Calu3 (cell line): ENCODE results near the gene OPCML. TPM values are rescaled to one million over a fixed set of nuclear protein-coding genes. Genes with fewer than 3 reads are reported as not detected.

ENCODE experiments used
- BruUV-seq: library from RNA; stranded (reverse); fragments of 400-500 nt; replicated peaks from 2 replicates; lab custom pipeline; 2021; lab: Mats Ljungman, UMichigan
- CTCF ChIA-PET: fragments of 300-600 bp; sonication (Branson Sonifier 250); formaldehyde crosslinking; loops from one replicate; lab custom pipeline; 2022; ENCODE audit warnings: antibody characterized with exemption; lab: Charles Lee
- DNase-seq: peaks from one replicate; pipeline ENCODE4 v3.0.0; 2022
- H3K27ac Mint-ChIP-seq: one replicate; pipeline ENCODE4 v1.8.0; 2022; ENCODE audit warnings: mixed read lengths; ENCODE audit not compliant: unreplicated experiment
- H3K27me3 Mint-ChIP-seq: one replicate; pipeline ENCODE4 v1.8.0; 2022; ENCODE audit warnings: mixed read lengths; ENCODE audit not compliant: unreplicated experiment
- H3K36me3 Mint-ChIP-seq: one replicate; pipeline ENCODE4 v1.8.0; 2022; ENCODE audit warnings: mild to moderate bottlenecking, moderate library complexity, mixed read lengths; ENCODE audit not compliant: insufficient read depth, unreplicated experiment
- H3K4me1 Mint-ChIP-seq: one replicate; pipeline ENCODE4 v1.8.0; 2022; ENCODE audit warnings: mild to moderate bottlenecking, low read depth, mixed read lengths; ENCODE audit not compliant: unreplicated experiment
- H3K4me3 Mint-ChIP-seq: one replicate; pipeline ENCODE4 v1.8.0; 2022; ENCODE audit warnings: mild to moderate bottlenecking, low read depth, moderate library complexity, mixed read lengths; ENCODE audit not compliant: unreplicated experiment
- H3K9me3 Mint-ChIP-seq: one replicate; pipeline ENCODE4 v1.8.0; 2022; ENCODE audit warnings: low read depth, mixed read lengths; ENCODE audit not compliant: unreplicated experiment
- CTCF ChIP-seq: fragments of 200-600 bp; IDR thresholded peaks from one replicate; pipeline ENCODE4 v1.8.0; 2022; ENCODE audit warnings: antibody characterized with exemption; ENCODE audit not compliant: unreplicated experiment
- intact Hi-C: fragments of 100-400 bp; cut with micrococcal nuclease; formaldehyde crosslinking; loops from one replicate; pipeline ENCODE4 v1.10.0; 2022; ENCODE audit not compliant: unreplicated experiment
- total RNA-seq: library from RNA; stranded (reverse); gene quantifications from 2 replicates; pipeline ENCODE4 v1.2.3, GENCODE V29; 2022

OPCML gene
- total RNA-seq, 1 experiment from 2014 or later, result not detected

- H3K4me3 Mint-ChIP-seq, result no peak overlapping the region
- H3K27ac Mint-ChIP-seq, result no peak overlapping the region
- no peaks in the 10 kb centered on the region for H3K4me1 Mint-ChIP-seq
- no peaks in the 10 kb centered on the region for H3K36me3 Mint-ChIP-seq
- peaks cover 2% of the 10 kb centered on the region for H3K9me3 Mint-ChIP-seq
- CTCF ChIA-PET, result no interaction called here
- intact Hi-C loops, result no loop called here
- H3K27me3 Mint-ChIP-seq, result no peaks in the 10 kb centered on the region
- no peak for DNase-seq
- TF ChIP-seq CTCF, result no peak
- BruUV-seq, result no TSS peak
These were observed 676.8 kb downstream of the OPCML start for GRCh38 chr11:132855516-132855915.

DNA sequence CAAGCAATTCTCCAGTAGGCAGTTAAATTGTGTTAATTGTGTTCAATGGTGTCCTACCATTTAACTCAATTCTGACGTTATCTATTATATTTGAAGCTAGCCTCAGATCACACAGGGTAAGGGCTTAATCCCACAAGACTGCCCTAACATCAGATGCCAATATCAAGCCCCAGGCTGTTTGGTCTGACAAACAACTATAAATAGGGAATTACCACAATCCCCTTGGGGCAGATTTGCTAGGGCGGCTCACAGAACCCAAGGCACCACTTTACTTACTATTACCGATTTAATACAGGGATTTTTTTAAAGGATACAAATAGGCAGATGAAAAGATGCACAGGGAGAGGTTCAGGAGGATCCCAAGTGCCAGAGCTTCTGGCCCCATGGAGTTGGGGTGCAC is 678.4 kb downstream of the OPCML start:
- TF ChIP-seq CTCF, result no peak
- CTCF ChIA-PET, result no interaction called here
- no peak for DNase-seq
- Mint-ChIP-seq H3K4me3 (no peak overlapping the region), H3K27me3 (no peaks in the 10 kb centered on the region), H3K27ac (no peak overlapping the region), H3K36me3 (no peaks in the 10 kb centered on the region), H3K9me3 (peaks cover 7% of the 10 kb centered on the region), H3K4me1 (no peaks in the 10 kb centered on the region)
- no TSS peak for BruUV-seq
- intact Hi-C loops, result no loop called here

- no peaks in the 10 kb centered on the region for H3K27me3 Mint-ChIP-seq
- H3K27ac Mint-ChIP-seq, result no peak overlapping the region
- CTCF ChIA-PET, result no interaction called here
- H3K9me3 Mint-ChIP-seq, result peaks cover 11% of the 10 kb centered on the region
- intact Hi-C loops, result no loop called here
- H3K4me1 Mint-ChIP-seq, result no peaks in the 10 kb centered on the region
- no peak for TF ChIP-seq CTCF
- no peaks in the 10 kb centered on the region for H3K36me3 Mint-ChIP-seq
- BruUV-seq, result no TSS peak
- DNase-seq, result no peak
- H3K4me3 Mint-ChIP-seq, result no peak overlapping the region
These were observed 679.9 kb downstream of the OPCML start for GRCh38 chr11:132852361-132852760.

DNA sequence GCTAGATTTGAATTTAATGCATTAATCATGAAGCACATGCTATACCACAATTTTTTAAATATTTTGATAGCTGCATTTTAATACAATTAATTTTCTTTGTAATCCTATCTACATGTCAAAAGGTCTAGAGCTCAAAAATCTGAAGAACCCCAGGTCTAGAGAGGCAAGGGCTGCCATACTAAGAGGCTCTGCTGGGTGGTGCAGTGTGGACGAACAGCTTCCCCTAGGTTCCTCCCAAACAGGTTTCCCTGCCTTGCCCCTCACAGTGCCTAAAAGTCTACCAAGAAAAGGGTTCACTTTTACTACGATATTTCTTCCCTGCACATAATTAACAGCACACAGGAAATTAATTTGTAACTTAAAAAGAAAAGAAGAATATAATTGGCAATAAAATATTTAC is 681.1 kb downstream of the OPCML start:
- peaks cover 11% of the 10 kb centered on the region for H3K9me3 Mint-ChIP-seq
- no peak overlapping the region for H3K27ac Mint-ChIP-seq
- no peak for TF ChIP-seq CTCF
- no peak for DNase-seq
- intact Hi-C loops, result no loop called here
- no peaks in the 10 kb centered on the region for H3K27me3 Mint-ChIP-seq
- no peaks in the 10 kb centered on the region for H3K36me3 Mint-ChIP-seq
- CTCF ChIA-PET, result no interaction called here
- H3K4me3 Mint-ChIP-seq, result no peak overlapping the region
- no TSS peak for BruUV-seq
- H3K4me1 Mint-ChIP-seq, result no peaks in the 10 kb centered on the region
